H9 (cell line): ENCODE measurements around the gene ASCC3. TPM values are rescaled to one million over a fixed set of nuclear protein-coding genes. Genes with fewer than 3 reads are reported as not detected.

ENCODE experiments used
- DNase-seq: peaks from one replicate; pipeline ENCODE4 v3.0.0-alpha.2; 2017
- H2AFZ ChIP-seq: one replicate; pipeline ENCODE4 v1.6.1; 2013; ENCODE audit warnings: mild to moderate bottlenecking, low read length, control low read depth, moderate library complexity
- H2AK5ac ChIP-seq: 2 replicates; pipeline ENCODE4 v1.6.1; 2013; ENCODE audit warnings: low read length, control low read depth, mixed read lengths; ENCODE audit not compliant: insufficient read length
- H2BK120ac ChIP-seq: one replicate; pipeline ENCODE4 v1.6.1; 2013; ENCODE audit warnings: low read depth, mild to moderate bottlenecking, low read length, control low read depth, inconsistent platforms; ENCODE audit not compliant: poor library complexity, severe bottlenecking
- H2BK12ac ChIP-seq: 2 replicates; pipeline ENCODE4 v1.6.1; 2013; ENCODE audit warnings: low read length, control low read depth, mixed read lengths, low read depth; ENCODE audit not compliant: insufficient read length
- H2BK15ac ChIP-seq: 2 replicates; pipeline ENCODE4 v1.6.1; 2013; ENCODE audit warnings: low read depth, low read length, control low read depth
- H2BK20ac ChIP-seq: one replicate; pipeline ENCODE4 v1.6.1; 2013; ENCODE audit warnings: low read depth, mild to moderate bottlenecking, low read length, control low read depth, inconsistent platforms; ENCODE audit not compliant: poor library complexity, severe bottlenecking
- H2BK5ac ChIP-seq: 2 replicates; pipeline ENCODE4 v1.6.1; 2013; ENCODE audit warnings: low read length, control low read depth, mixed read lengths; ENCODE audit not compliant: insufficient read length
- H3K14ac ChIP-seq: 2 replicates; pipeline ENCODE4 v1.6.1; 2013; ENCODE audit warnings: low read length, control low read depth; ENCODE audit not compliant: insufficient read depth
- H3K18ac ChIP-seq: 2 replicates; pipeline ENCODE4 v1.6.1; 2013; ENCODE audit warnings: low read depth, mild to moderate bottlenecking, mixed read lengths, low read length, control low read depth; ENCODE audit not compliant: insufficient read length
- H3K23ac ChIP-seq: 2 replicates; pipeline ENCODE4 v1.6.1; 2013; ENCODE audit warnings: low read length, control low read depth, mixed read lengths, low read depth; ENCODE audit not compliant: insufficient read length
- H3K23me2 ChIP-seq: 2 replicates; pipeline ENCODE4 v1.6.1; 2013; ENCODE audit warnings: low read depth, mild to moderate bottlenecking, mixed read lengths, low read length, control low read depth; ENCODE audit not compliant: insufficient read length, poor library complexity, severe bottlenecking
- H3K27ac ChIP-seq: 2 replicates; pipeline ENCODE4 v1.5.1; 2013; ENCODE audit warnings: low read length, control low read depth, mixed read lengths, low read depth; ENCODE audit not compliant: insufficient read length
- H3K27me3 ChIP-seq: 2 replicates; pipeline ENCODE4 v1.6.1; 2013; ENCODE audit warnings: low read length, control low read depth, inconsistent platforms; ENCODE audit not compliant: insufficient read depth
- H3K4ac ChIP-seq: 2 replicates; pipeline ENCODE4 v1.6.1; 2013; ENCODE audit warnings: low read depth, mild to moderate bottlenecking, control low read depth, inconsistent platforms, low read length, moderate library complexity
- H3K4me1 ChIP-seq: 2 replicates; pipeline ENCODE4 v1.6.1; 2013; ENCODE audit warnings: low read length, control low read depth, inconsistent platforms; ENCODE audit not compliant: insufficient read depth
- H3K4me2 ChIP-seq: 2 replicates; pipeline ENCODE4 v1.6.1; 2013; ENCODE audit warnings: low read length, control low read depth, mixed read lengths; ENCODE audit not compliant: insufficient read length, insufficient read depth
- H3K56ac ChIP-seq: 2 replicates; pipeline ENCODE4 v1.6.1; 2013; ENCODE audit warnings: low read depth, mild to moderate bottlenecking, mixed read lengths, low read length, control low read depth; ENCODE audit not compliant: insufficient read length
- H3K79me1 ChIP-seq: 2 replicates; pipeline ENCODE4 v1.6.1; 2013; ENCODE audit warnings: low read depth, mild to moderate bottlenecking, moderate library complexity, low read length, control low read depth, inconsistent platforms; ENCODE audit not compliant: insufficient read depth, poor library complexity, severe bottlenecking
- H3K79me2 ChIP-seq: 2 replicates; pipeline ENCODE4 v1.6.1; 2013; ENCODE audit warnings: low read length, control low read depth, inconsistent platforms; ENCODE audit not compliant: insufficient read depth
- H3K9ac ChIP-seq: 2 replicates; pipeline ENCODE4 v1.6.1; 2013; ENCODE audit warnings: low read length, control low read depth, mixed read lengths; ENCODE audit not compliant: insufficient read length; ENCODE audit errors: extremely low read depth
- H3K9me3 ChIP-seq: one replicate; pipeline ENCODE4 v1.6.1; 2013; ENCODE audit warnings: low read depth, low read length, inconsistent platforms; ENCODE audit not compliant: control insufficient read depth
- H3T11ph ChIP-seq: one replicate; pipeline ENCODE4 v1.6.1; 2013; ENCODE audit warnings: mild to moderate bottlenecking, low read length, control low read depth, inconsistent platforms
- H4K20me1 ChIP-seq: one replicate; pipeline ENCODE4 v1.6.1; 2013; ENCODE audit not compliant: control insufficient read depth, insufficient read length, insufficient read depth
- H4K5ac ChIP-seq: 2 replicates; pipeline ENCODE4 v1.6.1; 2013; ENCODE audit warnings: low read depth, mild to moderate bottlenecking, mixed read lengths, low read length, control low read depth; ENCODE audit not compliant: insufficient read length
- H4K8ac ChIP-seq: replicated peaks from 2 replicates; pipeline ENCODE4 v1.6.1; 2013; ENCODE audit warnings: low read length, control low read depth, mixed read lengths, low read depth; ENCODE audit not compliant: insufficient read length
- H4K91ac ChIP-seq: 2 replicates; pipeline ENCODE4 v1.6.1; 2013; ENCODE audit warnings: low read depth, mild to moderate bottlenecking, moderate library complexity, mixed read lengths, low read length, control low read depth; ENCODE audit not compliant: insufficient read length
- H3K27ac Mint-ChIP-seq, 3 experiments: 2 replicates in 2 of 3; 3 replicates in 1 of 3; pipeline ENCODE4 v1.8.0; 2020 to 2021; ENCODE audit warnings: mixed read lengths in 3 of 3, mild to moderate bottlenecking in 1 of 3, moderate library complexity in 1 of 3
- H3K27me3 Mint-ChIP-seq: 2 replicates; pipeline ENCODE4 v1.8.0; 2021; ENCODE audit warnings: low read depth, mild to moderate bottlenecking, moderate library complexity, mixed read lengths
- H3K36me3 Mint-ChIP-seq, 3 experiments: 2 replicates in 2 of 3; 3 replicates in 1 of 3; pipeline ENCODE4 v1.8.0; 2020 to 2021; ENCODE audit warnings: low read depth in 3 of 3, mixed read lengths in 3 of 3; ENCODE audit not compliant: insufficient read depth in 1 of 3
- H3K4me1 Mint-ChIP-seq, 2 experiments: 2 replicates each; pipeline ENCODE4 v1.8.0; 2020; ENCODE audit warnings: mixed read lengths in 2 of 2
- H3K4me3 Mint-ChIP-seq, 2 experiments: 2 replicates in 1 of 2; 3 replicates in 1 of 2; pipeline ENCODE4 v1.8.0; 2020 to 2021; ENCODE audit warnings: mild to moderate bottlenecking in 2 of 2, mixed read lengths in 2 of 2, moderate library complexity in 1 of 2
- H3K9me3 Mint-ChIP-seq, 2 experiments: 2 replicates in 1 of 2; 3 replicates in 1 of 2; pipeline ENCODE4 v1.8.0; 2020; ENCODE audit warnings: mild to moderate bottlenecking in 2 of 2, mixed read lengths in 2 of 2, moderate library complexity in 1 of 2
- CTCF ChIP-seq: fragments of 200-600 bp; sonication (generic); conservative IDR thresholded peaks from 3 replicates; pipeline ENCODE4 v1.8.0; 2021; ENCODE audit warnings: antibody characterized with exemption, mild to moderate bottlenecking
- whole genome bisulfite sequencing: extraction: QIAGEN DNeasy Blood & Tissue Kit; methylation state at CpG from one replicate; pipeline ENCODE4 v1.1.7; 2013; ENCODE audit warnings: missing lambda C conversion rate, low lambda C conversion rate, mixed read lengths; ENCODE audit not compliant: insufficient read length; ENCODE audit errors: extremely low coverage; 5-methylcytosine and 5-hydroxymethylcytosine counted together
- total RNA-seq: library from RNA; stranded (reverse); gene quantifications from 2 replicates; pipeline ENCODE4 v1.2.1, GENCODE V29; 2021

ASCC3 gene
- total RNA-seq, 1 experiment from 2014 or later: 63.8 TPM

GRCh38 chr6:100574836-100575235 is 306.3 kb downstream of the ASCC3 start:
- Histone ChIP-seq H3K4ac (no peak overlapping the region), H2AK5ac (no peak overlapping the region), H3K79me1 (no peaks in the 10 kb centered on the region), H3K79me2 (no peaks in the 10 kb centered on the region), H3T11ph (no peak overlapping the region), H2BK5ac (no peak overlapping the region), H3K18ac (no peak overlapping the region), H3K56ac (no peak overlapping the region), H4K20me1 (no peaks in the 10 kb centered on the region), H2BK20ac (no peak overlapping the region), H2AFZ (no peak overlapping the region), H2BK12ac (no peak overlapping the region), H3K23ac (no peak overlapping the region), H3K23me2 (no peaks in the 10 kb centered on the region), H3K9ac (no peak overlapping the region), H3K9me3 (no peaks in the 10 kb centered on the region), H3K4me2 (no peak overlapping the region), H2BK120ac (no peak overlapping the region), H3K14ac (no peak overlapping the region), H3K27ac (no peak overlapping the region), H4K8ac (no peak overlapping the region), H2BK15ac (no peak overlapping the region), H4K5ac (no peak overlapping the region), H3K27me3 (no peaks in the 10 kb centered on the region), H3K4me1 (no peaks in the 10 kb centered on the region), H4K91ac (no peak overlapping the region)
- no peak overlapping the region for H3K4me3 Mint-ChIP-seq
- no peak overlapping the region for H3K27ac Mint-ChIP-seq
- WGBS: no CpG with 5 or more reads among the region's 2 CpGs
- no peak for TF ChIP-seq CTCF
- H3K9me3 Mint-ChIP-seq: peaks cover 3 to 4% of the 10 kb centered on the region in 2 experiments; a peak in 3 of 5 replicates
- no peaks in the 10 kb centered on the region for H3K4me1 Mint-ChIP-seq
- peaks cover 2 to 14% (median 8%) of the 10 kb centered on the region in 3 experiments; a peak in 5 of 7 replicates for H3K36me3 Mint-ChIP-seq
- no peak for DNase-seq
- no peaks in the 10 kb centered on the region for H3K27me3 Mint-ChIP-seq
